ACHN (cell line): Measurements from ENCODE around the gene PPIF.

Experiments
- DNase-seq: peaks from one replicate; pipeline ENCODE4 v3.0.0-alpha.2; 2015
- in situ Hi-C: cut with HindIII; loops from 2 replicates; pipeline ENCODE4 v1.10.0; 2017; ENCODE audit warnings: low sequenced_read_pairs, low pct_ligation_motif_present, low pct_unique_long_range_greater_than_20kb

PPIF gene

DNA sequence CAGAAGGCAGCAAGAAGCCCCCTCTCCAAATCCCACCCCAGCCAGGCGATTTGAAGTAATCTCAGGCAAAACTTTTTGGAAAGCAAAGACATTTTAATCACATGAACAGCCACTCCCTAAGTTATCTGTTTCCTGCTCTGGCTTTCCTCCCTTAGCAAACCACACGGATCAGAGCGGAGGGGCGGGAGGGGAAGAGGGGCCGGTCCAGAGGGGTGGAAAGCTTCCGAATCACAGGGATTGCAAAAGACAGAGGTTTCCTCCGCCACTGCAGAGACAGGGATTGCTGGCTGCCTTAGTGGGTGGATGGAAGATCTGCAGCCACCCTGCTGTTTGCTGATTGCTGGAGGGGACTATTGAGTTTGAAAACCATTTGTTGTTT, 57.0 kb downstream of the PPIF start:
- DNase-seq, result no peak
- in situ Hi-C loops, result no loop called here

DNA sequence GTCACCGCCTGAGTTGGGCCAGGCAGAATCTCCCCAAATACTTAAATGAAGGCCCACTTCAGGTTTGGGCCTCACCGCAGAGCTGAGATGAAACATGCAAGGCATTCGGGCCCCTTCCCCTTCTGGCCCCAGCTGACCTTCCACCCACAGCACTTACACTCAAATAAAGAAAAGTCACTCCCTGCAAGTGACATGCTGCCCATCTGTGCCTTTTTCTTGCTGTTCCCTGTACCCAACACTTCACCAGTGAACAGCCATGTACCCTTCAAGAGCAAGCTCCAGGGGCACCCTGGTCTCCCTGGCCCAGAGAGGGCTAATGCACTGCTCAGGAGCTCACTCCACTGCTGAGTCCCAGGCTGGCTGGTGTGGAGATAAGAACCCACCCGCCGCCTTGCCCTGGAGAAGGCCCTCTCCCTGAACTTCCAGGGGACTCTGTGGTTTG, 57.4 kb downstream of the PPIF start:
- no peak for DNase-seq
- in situ Hi-C loops, result no loop called here
